NCI-H146 treated with DMSO at 0.1 percent for 48 hours (cell line): ENCODE data around the gene PCBP3.

Experiments
- DNase-seq: peaks from one replicate; lab custom pipeline; 2025; ENCODE audit not compliant: unreplicated experiment; lab: John Stamatoyannopoulos, UW

The PCBP3 gene

DNA sequence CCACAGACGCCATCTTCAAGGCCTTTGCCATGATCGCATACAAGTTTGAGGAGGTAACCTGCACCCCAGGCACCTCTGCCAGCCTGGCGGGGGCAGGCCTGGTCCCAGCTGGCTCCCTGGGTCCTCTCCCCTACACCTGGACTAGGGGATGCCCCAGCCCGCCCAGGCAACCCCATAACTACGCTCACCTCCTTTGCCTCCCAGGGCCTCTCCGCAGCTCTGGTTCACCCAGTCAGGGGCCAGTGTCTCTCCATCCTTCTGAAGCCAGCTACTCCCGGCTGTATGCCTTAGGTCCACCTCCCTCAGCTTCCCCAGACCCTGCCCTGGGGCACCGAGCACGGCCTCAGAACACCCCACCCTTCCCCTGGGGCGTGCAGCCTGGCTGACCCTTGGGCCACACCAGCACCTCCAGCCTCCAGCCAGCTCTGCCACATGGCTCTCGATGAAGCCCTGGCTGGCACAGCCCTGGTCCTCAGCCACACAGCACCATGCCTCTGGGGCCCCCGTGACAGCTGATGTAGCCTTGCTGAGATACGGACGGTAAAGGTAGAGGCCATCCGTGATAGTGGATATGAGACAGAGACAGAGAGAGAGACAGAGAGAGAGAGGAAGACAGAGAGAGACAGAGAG is 257.7 kb downstream of the PCBP3 start:
- no peak for DNase-seq

DNA sequence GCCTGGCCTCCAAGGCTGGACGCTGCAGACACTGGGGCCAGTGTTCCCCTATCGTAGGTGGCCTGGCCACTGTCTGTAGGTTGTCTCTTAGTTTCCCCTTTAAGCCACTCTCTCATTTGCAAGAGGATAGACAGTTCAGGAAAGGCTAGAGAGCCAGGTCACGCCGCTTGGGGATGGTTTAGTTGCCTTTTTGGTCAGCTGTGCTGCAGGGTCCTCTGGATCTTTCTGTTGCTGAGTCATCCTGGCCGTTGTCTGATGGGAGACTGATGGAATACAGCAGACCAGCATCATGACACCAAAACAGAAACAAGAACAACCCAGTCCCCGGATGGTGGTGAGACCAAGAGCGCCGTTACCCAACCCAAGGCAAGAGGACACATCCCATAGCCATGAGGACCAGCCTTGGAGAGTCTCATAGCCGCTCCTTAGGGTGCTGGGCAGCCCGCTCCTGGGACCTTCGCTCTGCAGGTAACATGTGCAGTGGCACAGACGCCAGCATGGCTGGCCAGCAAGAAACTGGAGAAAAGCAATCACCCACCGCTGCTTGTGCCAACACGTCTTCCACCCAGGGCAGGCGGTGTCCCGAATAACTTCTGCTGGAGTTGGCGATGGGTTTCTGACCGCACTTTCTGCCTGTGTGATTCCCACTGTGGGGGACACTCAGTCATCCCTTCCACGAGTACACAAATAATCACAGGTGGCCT is 258.9 kb downstream of the PCBP3 start:
- DNase-seq, result no peak

DNA sequence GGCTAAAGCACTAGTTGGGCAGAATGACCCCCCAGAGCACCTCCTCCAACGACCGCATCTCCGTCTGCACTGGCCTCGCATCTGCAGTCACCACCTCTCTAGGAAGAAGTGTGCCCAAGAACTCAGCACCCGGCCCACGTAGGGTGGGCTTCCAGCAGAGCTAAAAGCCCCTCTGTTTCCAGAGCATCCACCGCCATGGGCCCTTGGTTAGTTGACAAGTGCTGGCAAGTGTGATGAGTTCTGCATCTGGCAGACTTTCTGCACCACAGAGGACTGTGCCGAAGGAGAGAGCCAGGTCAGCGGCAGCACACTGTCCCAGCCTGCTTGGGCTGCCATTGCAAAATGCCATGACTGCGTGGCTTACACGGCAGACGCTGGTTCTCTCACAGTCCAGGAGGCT is 261.7 kb downstream of the PCBP3 start:
- DNase-seq, result no peak

DNA sequence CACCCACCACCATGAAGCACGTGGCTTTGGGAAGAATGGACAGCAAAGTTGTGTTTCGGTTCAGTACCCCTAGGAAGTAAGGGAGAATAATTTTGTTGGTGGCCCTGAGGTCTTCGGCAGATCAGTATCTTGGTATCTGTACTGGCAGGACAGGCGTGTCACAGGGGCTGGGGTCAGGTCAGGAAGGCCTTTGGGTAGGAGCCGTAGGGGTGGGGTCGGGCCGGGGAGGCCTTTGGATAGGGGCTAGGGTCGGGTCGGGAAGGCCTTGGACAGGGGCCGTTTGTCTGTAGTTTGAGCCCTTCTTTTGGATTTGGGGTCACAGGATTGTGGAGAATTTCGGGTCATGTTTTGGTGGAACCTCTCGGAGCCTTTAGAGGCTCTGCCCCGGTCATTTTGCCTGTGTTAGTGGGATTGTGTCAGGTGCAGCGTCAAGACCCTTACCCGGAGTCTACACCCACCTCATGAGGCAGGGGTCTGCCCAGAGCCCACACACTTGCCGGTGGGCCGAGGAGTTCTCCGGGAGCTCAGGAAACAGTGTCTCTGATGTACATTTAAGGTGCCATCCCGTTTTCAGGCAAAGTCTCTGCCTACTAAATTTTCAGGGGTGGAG is 262.8 kb downstream of the PCBP3 start:
- DNase-seq, result no peak

DNA sequence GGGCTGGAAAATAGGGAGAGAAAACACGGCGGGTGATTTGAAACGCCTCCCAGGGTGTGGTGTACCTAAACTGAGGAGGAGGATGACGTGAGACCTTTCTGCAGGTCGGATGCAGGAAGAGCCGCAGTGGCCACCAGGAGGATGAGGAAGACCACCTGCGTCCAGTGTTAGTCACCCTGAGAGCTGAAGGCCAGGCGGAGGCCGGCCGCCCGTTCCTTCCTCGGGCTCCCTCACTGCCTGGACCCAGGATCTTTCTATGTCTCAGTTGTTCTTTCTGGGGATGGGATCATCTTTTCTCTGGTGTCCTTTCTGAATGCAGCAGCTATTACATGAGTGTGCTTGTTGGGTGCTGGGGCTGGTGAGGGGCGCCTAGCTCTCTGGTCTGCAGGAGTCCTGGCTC is 263.3 kb downstream of the PCBP3 start:
- no peak for DNase-seq

DNA sequence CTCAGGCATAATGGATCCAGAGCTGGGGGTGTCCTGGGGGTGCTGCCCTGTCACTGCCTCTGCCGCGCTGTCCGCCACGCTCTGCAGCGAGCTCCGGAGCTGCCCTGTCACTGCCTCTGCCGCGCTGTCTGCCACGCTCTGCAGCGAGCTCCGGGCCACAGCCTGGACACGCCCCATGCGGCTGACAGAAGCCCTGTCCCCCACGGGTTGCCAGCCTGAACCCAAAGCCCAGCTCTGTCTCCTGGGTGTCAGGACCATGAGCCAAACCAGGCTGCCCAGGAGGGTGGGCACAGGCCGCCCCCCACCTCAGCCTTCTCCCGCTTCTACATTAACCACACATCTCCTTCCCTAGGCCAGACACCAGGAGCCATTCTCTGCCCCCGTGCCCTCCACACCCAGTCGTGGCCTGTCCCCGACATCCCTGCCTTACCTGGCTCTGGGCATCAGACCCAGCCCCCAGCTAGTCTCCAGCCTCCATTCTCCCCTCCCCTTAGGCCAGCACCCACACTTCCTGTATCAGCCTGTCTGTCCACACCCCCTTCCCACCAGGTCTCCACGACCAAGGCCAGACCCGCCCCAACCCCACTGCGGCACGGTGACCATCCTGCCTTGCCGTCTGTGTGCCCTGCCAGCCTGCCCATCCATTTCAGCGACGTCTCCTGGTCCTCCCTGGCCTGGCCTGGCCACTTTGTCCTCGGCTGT is 265.2 kb downstream of the PCBP3 start:
- no peak for DNase-seq

DNA sequence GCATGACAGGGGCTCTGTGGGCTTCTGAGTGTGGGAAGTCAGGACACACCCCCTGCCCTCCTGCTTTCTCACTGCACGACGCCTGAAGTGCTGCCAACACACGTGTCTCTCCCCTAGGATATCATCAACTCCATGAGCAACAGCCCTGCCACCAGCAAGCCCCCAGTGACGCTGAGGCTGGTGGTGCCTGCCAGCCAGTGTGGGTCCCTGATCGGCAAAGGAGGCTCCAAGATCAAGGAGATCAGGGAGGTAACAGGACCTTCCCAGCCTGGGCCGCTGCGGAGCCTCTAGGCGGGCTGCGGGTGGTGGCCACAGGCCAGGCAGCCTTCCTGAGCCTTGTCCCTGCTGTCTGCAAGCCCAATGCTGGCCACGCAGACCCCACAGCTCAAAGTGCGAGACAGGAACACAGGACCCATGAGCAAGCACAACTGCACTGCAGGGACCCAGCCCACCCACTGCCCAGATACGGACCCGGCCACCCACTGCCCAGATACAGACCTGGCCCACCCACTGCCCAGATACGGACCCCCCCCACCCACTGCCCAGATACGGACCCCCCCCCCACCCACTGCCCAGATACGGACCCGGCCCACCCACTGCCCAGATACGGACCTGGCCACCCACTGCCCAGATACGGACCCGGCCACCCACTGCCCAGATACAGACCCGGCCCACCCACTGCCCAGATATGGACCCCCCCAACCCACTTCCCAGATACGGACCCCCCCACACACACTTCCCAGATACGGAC is 265.9 kb downstream of the PCBP3 start:
- no peak for DNase-seq

DNA sequence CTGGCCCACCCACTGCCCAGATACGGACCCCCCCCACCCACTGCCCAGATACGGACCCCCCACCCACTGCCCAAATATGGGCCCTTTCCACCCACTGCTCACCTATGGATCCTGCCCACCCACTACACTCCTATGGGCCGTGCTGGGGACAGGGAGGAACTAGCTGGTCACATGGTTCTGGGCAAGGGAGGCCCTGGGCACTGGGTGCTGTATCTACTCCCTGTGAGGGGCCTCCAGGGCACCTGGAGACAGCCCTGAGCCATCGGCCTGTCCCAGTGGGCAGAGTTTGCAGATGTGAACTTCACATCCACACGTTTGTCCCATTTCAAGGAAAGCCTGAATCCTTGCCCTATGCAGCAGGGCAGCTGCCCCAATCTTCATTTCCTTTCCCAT is 266.6 kb downstream of the PCBP3 start:
- no peak for DNase-seq

DNA sequence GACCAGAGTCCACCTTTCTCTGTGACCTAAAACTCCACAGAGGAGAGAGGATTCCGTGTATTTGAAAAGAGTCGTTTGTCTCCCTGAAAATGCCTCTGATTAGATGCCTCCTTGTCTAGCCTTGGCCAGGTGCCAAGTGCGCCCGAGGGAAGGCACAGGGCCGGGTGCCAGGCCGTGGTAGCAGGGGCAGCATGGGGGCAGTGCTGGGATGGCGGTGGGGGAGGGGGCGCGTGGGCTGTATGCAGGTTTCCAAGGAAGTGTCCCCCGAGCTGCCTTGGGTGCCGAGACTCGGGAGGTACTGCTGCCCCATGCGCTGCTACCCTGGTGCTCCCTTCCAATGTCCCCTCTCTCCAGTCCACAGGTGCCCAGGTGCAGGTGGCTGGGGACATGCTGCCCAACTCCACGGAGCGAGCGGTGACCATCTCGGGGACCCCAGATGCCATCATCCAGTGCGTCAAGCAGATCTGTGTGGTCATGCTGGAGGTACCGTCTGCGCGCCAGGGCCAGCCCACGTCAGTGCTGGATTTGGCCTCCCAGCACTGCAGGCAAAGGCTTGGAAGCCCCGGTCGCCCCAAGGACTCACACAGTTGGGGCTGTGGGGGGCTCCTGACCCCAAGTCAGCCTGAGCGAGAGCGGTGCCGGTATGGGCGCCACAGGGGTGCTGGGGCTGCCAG is 267.2 kb downstream of the PCBP3 start:
- no peak for DNase-seq

DNA sequence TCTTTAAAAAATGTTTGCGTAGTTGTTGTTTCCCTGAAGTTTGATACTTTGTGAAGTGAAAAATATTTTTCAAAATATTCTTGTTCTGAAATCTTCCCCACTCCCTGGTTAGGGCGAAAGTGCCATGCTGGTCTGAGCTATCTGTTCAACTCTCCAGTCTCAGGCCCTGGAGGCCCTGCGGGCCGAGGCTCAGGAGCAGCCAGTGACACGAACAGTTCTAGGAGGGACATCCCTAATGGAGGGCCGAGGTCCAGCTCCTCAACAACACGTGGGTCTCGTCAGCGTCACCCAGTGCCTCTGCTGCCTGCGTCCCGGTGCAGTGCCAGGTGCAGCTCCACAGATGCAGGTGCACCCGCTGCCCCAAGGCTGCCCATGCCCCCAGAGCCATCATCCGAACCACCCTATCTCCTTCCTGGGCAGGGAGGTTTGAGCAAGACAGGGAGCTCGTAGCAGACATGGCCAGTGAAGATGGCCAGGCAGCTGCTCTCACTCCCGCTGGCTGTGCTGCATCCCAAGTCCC is 268.3 kb downstream of the PCBP3 start:
- DNase-seq, result no peak

DNA sequence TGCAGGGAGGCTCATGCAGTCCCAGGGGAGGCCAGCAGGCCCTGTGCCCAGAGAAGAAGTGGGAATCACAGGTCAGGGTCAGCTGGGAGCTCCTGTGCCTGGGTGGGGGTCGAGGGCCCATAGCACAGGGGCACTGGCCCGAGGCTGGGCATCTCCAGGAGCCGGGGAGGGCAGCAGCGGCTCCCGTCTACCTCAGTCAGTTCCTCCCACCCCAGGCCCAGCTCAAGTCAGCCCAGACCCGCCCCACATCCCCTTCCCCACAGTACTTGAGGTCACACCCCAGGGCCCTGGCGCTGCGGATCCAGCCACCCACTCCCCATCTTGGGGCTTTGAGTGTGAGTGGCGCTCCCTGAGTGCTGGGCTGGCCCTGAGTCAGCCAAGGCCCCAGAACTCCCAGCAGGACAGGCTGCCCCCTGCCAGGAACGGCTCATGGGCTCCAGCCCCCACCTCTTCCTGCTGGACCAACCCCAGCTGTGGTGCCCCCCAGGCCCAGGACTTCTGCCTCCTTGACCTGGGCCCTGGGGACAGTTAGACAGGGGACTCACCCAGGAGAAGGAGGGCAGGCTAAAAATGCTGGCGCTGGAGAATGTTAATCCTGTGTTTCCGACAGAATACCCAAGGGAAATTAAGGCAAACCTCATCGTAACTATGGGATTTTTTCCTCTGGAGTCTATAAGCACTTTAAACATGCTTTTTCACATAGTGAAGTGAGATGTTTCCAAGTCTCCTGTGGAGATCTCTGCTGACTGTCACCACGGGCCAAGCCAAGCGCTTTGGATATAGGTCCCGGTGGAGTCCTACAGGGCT is 269.3 kb downstream of the PCBP3 start:
- no peak for DNase-seq

DNA sequence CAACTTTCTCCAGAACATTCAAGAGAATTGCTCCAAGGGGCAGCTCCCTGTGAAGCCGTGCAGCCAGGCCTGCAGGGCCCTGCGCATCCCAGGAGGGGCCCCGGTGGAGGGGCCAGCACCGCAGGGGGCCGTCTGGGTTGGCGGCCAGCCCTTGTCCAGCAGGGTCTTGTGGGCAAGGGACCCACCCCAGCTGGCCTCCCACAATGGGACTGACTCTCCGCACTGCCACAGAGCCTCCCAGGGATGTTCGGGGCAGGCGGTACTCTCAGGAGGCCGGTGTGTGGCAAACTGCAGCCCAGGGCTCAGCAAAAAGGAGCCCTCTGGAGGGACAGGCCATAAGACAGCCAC is 269.9 kb downstream of the PCBP3 start:
- no peak for DNase-seq

DNA sequence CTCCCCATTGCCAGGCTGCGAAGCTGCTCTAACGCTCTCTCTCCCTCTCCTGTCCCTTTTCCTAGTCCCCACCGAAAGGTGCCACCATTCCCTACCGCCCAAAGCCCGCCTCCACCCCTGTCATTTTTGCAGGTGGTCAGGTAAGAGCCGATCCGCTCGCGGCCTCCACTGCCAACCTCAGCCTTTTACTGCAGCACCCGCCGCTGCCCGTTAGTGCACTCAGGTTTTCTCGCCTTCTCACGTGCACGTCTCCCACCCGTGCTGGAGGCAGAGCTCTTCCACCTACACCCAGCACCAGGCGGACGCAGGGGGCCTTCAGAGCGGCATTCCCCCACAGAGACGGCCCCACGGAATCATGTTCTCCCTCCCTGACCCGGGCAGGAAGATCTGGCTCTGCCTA is 270.4 kb downstream of the PCBP3 start:
- no peak for DNase-seq

DNA sequence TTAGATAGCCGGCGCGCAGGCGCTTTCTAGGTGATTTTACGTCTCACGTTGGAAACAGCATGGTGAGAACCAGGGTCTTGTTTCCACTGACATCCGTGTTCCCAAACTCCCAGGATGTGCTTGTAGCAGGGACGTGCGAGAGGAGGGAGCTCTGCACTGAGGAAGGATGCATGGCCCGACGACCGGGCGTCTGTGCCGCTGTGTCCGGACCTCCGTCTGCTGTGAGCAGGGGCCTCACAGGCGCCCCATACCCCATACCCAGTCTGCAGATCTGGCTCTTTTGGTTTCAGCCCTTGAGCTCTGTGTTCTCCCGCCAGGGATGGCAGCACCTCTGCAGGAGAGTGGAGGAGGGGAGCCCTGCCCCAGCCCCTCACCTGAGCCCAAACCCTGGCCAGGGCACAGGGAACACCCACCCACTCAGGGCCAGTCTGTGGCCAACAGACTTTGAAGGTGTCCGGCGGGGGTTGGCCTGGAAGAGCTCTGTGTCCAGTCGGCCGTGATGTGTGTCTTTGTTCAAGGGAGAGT is 270.9 kb downstream of the PCBP3 start:
- no peak for DNase-seq

DNA sequence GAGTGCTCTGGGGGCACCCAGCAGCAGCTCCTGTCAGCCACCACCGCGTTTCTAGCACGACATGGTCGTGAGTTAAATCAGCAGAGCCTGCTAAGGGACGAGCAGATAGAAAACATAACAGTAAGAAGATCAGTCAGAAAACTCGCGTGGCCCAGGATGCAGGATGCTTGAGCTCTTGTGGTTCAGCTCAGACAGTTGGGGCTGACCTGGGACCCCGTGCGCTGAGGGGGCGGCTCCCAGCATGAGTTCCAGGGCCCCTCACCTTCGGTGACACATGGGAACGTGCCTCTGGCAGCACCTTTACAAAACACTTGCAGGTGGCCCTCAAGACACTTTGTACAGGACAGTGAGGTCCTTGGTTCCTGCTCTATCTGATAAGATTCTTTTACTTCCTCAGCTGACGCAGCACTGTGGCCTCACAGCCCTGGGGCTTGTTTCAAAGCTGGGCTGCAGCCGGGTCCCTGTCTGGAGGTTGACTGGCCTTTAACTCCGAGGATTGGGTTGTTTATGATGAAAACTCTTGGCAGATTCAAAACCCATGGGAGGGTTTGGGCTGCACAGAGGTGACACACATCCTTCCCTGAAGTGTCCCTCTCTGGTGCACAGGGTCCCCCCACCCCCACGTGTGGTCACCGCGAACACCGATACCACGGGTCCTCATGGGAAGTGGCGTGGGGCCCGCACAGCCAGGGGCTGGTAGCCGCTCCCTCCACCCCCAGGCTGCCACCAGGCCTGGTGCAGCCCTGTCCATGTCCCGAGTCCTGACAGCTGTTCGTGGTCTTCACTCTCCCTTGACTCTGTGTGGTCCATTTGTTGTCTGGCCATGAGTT is 272.7 kb downstream of the PCBP3 start:
- no peak for DNase-seq

DNA sequence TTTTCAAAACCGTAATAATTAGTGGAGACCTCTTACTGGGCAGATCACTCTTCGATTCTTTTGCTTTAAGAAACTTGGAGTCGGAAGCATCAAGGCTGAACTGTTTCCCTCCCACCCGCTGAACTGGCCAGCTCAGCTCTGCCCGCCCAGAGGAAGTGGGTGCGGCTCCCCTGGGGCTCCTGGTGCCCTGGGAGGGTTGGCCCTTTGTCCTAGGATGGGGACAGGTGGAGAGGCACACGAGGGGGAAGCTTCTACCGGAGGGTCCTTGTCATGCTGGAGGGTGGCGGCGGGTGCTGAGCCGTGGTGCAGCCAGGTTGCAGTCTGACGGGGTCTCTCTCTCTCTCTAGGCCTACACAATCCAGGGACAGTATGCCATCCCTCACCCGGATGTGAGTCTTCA is 273.7 kb downstream of the PCBP3 start:
- DNase-seq, result no peak

DNA sequence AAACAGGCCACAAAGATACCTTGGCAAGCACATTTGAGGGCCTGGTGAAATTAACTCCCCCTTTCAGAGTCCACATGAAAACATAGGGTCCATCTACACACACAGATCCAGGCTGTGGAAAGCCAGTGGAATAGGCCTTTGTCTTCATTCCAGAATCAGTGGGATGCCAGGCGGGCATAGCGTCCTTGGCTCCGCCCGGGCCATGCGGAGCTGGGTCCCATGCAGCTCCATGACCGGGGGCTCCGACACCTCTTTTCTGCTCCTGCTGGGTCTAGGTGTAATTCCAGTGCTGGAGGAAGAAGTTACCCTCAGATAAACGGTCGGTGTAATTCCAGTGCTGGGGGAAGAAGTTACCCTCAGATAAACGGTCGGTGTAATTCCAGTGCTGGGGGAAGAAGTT is 274.5 kb downstream of the PCBP3 start:
- DNase-seq, result no peak

DNA sequence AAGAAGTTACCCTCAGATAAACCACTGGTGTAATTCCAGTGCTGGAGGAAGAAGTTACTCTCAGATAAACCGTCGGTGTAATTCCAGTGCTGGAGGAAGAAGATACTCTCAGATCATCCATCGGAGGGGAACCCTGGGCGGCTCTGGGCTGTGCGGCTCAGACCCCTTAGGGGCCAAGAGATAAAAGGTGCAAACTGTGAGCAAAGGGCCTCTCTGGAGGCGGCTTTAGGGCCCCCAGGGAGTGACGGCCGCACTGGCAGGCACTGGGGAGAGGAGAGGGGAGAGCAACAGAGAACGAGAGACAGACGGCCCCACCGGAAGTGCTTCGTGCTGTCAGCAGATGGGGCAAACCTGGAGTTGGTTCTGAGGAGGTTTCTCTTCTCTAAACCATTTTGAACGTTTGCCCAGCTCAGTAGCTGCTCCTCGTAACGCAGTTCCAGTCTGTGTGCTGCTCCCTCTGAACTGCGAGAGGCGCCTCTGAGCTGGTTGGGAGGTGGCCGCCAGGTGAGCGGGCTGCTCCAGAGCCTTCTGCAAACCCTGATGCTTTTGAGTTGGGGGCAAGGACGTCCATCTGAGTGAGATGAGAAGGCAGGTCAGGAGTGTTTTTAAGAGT is 275.4 kb downstream of the PCBP3 start:
- no peak for DNase-seq
